Activated naive CD4-positive, alpha-beta T cell treated with anti-CD3 and anti-CD28 coated beads, Interleukin-2, amount 50 U/mL, for 24 hours (primary cell): ENCODE data around the gene SPPL3.

Experiments
- H3K27ac Mint-ChIP-seq: one replicate; pipeline ENCODE4 v1.8.0; 2021; ENCODE audit warnings: mild to moderate bottlenecking, mixed read lengths
- H3K27me3 Mint-ChIP-seq: one replicate; pipeline ENCODE4 v1.8.0; 2021; ENCODE audit warnings: mixed read lengths
- H3K36me3 Mint-ChIP-seq: one replicate; pipeline ENCODE4 v1.8.0; 2021; ENCODE audit warnings: mixed read lengths
- H3K4me1 Mint-ChIP-seq: one replicate; pipeline ENCODE4 v1.8.0; 2021; ENCODE audit warnings: mixed read lengths
- H3K4me3 Mint-ChIP-seq: one replicate; pipeline ENCODE4 v1.8.0; 2021; ENCODE audit warnings: mild to moderate bottlenecking, mixed read lengths
- H3K9me3 Mint-ChIP-seq: one replicate; pipeline ENCODE4 v1.8.0; 2021; ENCODE audit warnings: mixed read lengths

The SPPL3 gene

GRCh38 chr12:120830052-120830940 lies 73.9 kb downstream of the SPPL3 start:
- H3K27ac Mint-ChIP-seq = peak overlapping the region; percentile 37
- H3K36me3 Mint-ChIP-seq = peaks cover 2% of the 10 kb centered on the region
- H3K9me3 Mint-ChIP-seq = no peaks in the 10 kb centered on the region
- H3K27me3 Mint-ChIP-seq = no peaks in the 10 kb centered on the region
- H3K4me3 Mint-ChIP-seq = no peak overlapping the region
- peaks cover 75% of the 10 kb centered on the region for H3K4me1 Mint-ChIP-seq

DNA sequence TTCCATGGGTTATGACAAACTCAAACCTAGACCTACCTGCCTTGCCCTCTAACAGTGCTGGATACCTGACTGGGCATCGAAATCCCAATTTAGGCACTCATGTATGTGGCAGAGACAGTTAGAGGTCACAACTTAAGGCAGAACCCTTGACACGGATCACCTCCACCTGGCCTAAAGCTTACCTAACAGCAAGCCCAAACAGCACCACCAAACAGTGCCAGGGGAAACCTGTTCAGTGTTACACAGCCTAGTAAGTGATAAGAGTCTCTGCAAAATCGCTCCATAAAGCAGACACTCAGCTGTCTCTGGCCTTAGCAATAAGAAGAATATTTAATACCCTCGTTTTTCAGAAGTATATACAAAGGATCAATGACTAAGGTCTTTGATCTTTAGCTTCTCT lies 77.8 kb downstream of the SPPL3 start:
- H3K36me3 Mint-ChIP-seq = peaks cover 2% of the 10 kb centered on the region
- H3K27me3 Mint-ChIP-seq = no peaks in the 10 kb centered on the region
- no peak overlapping the region for H3K27ac Mint-ChIP-seq
- H3K4me3 Mint-ChIP-seq = no peak overlapping the region
- H3K9me3 Mint-ChIP-seq = no peaks in the 10 kb centered on the region
- peaks cover 74% of the 10 kb centered on the region for H3K4me1 Mint-ChIP-seq

- Mint-ChIP-seq H3K4me3 (no peak overlapping the region), H3K27ac (no peak overlapping the region), H3K9me3 (no peaks in the 10 kb centered on the region), H3K27me3 (no peaks in the 10 kb centered on the region), H3K4me1 (peaks cover 71% of the 10 kb centered on the region), H3K36me3 (no peaks in the 10 kb centered on the region)
Measured at GRCh38 chr12:120825337-120825736, 78.8 kb downstream of the SPPL3 start.

DNA sequence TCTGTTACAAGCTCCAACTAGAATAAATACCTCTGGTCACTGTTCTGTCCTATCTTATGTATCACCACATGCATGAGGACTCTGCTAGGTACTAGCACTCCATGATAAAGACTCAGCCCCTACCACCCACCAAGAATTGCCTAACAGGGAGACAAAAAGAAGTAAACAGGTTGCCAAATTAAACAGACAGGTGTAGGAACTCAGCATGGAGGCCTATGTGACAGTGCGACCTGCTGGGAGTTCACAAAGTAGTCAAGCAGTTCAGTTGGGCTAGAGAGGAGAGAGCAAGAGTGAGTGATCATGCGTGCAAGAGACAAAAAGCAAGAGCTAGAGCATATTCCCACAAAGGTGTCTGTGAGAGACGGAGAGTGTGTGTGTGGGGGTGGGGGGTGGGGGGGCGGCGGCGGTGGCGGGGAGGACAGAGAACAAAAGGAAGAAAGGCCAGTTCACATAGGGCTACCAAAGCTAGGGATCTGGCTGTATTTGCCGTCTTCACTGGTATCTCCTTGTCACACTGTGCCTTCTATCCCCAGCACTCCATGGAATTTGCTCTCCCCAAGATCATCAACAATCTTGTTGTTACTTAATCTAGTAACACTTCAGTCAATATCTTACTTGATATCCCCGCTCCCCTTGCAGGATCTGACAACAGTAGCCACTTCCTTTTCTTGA lies 81.2 kb downstream of the SPPL3 start:
- peaks cover 69% of the 10 kb centered on the region for H3K4me1 Mint-ChIP-seq
- no peak overlapping the region for H3K4me3 Mint-ChIP-seq
- peak overlapping the region; percentile 14 for H3K27ac Mint-ChIP-seq
- H3K27me3 Mint-ChIP-seq = no peaks in the 10 kb centered on the region
- H3K9me3 Mint-ChIP-seq = no peaks in the 10 kb centered on the region
- no peaks in the 10 kb centered on the region for H3K36me3 Mint-ChIP-seq

GRCh38 chr12:120821878-120822277 lies 82.3 kb downstream of the SPPL3 start:
- Mint-ChIP-seq H3K27ac (peak overlapping the region; percentile 25), H3K36me3 (peaks cover 3% of the 10 kb centered on the region), H3K27me3 (no peaks in the 10 kb centered on the region), H3K4me1 (peaks cover 69% of the 10 kb centered on the region), H3K9me3 (no peaks in the 10 kb centered on the region), H3K4me3 (no peak overlapping the region)

GRCh38 chr12:120820884-120821510 lies 83.2 kb downstream of the SPPL3 start:
- Mint-ChIP-seq H3K4me1 (peaks cover 63% of the 10 kb centered on the region), H3K27me3 (no peaks in the 10 kb centered on the region), H3K9me3 (no peaks in the 10 kb centered on the region), H3K36me3 (peaks cover 3% of the 10 kb centered on the region), H3K4me3 (peak overlapping the region; percentile 40), H3K27ac (peak overlapping the region; percentile 85)

- H3K36me3 Mint-ChIP-seq = peaks cover 3% of the 10 kb centered on the region
- peaks cover 71% of the 10 kb centered on the region for H3K4me1 Mint-ChIP-seq
- H3K9me3 Mint-ChIP-seq = no peaks in the 10 kb centered on the region
- no peaks in the 10 kb centered on the region for H3K27me3 Mint-ChIP-seq
- H3K27ac Mint-ChIP-seq = no peak overlapping the region
- H3K4me3 Mint-ChIP-seq = no peak overlapping the region
Measured at GRCh38 chr12:120818416-120818815, 85.7 kb downstream of the SPPL3 start.

- Mint-ChIP-seq H3K4me3 (no peak overlapping the region), H3K36me3 (peaks cover 5% of the 10 kb centered on the region), H3K27ac (peak overlapping the region; percentile 13), H3K9me3 (no peaks in the 10 kb centered on the region), H3K27me3 (no peaks in the 10 kb centered on the region), H3K4me1 (peaks cover 67% of the 10 kb centered on the region)
Measured at GRCh38 chr12:120817559-120818330, 86.4 kb downstream of the SPPL3 start.

- Mint-ChIP-seq H3K9me3 (no peaks in the 10 kb centered on the region), H3K4me3 (no peak overlapping the region), H3K4me1 (peaks cover 64% of the 10 kb centered on the region), H3K27ac (no peak overlapping the region), H3K36me3 (peaks cover 8% of the 10 kb centered on the region), H3K27me3 (no peaks in the 10 kb centered on the region)
Measured at GRCh38 chr12:120816363-120816762, 87.8 kb downstream of the SPPL3 start.

GRCh38 chr12:120814903-120815429 lies 89.2 kb downstream of the SPPL3 start:
- peaks cover 61% of the 10 kb centered on the region for H3K4me1 Mint-ChIP-seq
- peaks cover 11% of the 10 kb centered on the region for H3K36me3 Mint-ChIP-seq
- no peak overlapping the region for H3K4me3 Mint-ChIP-seq
- no peaks in the 10 kb centered on the region for H3K9me3 Mint-ChIP-seq
- no peaks in the 10 kb centered on the region for H3K27me3 Mint-ChIP-seq
- no peak overlapping the region for H3K27ac Mint-ChIP-seq

DNA sequence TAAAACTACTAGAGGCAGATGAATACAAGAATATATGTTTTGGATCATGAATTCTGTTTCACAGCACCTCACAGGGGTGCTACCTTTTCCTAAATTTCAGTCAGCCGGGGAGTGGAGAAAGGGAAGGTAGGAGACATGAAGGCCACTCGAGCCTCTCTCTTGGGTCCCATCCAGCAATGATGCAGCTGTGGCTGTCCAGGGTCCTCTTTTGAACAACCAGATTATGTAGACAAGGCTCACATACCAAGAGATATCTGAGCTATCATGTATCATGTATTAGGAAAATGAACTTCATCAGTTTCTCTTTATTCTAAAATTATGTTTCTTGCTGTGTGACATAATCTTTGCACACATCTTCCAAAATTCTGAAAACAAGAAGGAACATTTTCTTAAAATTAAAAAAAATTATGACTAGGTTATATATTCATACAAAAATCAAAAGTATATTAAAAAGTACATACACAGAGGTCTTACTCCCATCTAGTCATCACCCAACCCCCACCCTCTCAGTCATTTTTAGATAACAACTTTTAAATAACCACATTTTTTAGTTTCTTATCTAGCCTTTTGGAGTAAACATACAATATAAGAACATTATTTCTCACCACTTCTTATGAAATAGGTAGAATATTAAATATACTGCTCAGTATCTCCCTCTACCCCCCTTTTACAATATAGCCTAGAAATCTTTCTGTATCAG lies 89.8 kb downstream of the SPPL3 start:
- Mint-ChIP-seq H3K27ac (peak overlapping the region; percentile 17), H3K36me3 (peaks cover 11% of the 10 kb centered on the region), H3K9me3 (no peaks in the 10 kb centered on the region), H3K27me3 (no peaks in the 10 kb centered on the region), H3K4me1 (peaks cover 62% of the 10 kb centered on the region), H3K4me3 (no peak overlapping the region)

DNA sequence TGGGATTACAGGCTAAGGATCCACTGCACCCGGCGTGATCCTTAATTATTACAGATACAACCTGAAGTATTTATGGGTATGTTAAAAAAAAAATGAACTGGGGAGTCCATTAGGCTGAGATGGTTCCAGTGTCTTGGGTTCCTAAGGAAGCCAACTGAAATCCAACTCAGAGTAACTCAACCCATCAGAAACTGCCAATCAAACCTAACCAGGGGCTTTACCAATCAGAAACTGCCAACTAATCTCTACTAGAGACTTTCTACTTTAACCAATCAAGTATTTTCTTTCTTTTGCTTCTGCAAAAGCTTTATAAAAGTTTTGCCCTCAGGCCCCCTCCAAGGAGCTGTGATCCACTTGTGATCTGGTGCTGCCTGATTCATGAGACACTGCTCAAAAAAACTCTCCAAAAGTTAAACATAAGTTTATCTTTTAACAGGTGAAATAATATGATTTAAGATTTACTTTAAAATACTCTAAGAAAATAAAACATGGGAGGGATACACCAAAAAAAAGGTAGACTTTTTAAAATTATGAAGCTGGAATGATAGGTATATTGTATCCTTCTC lies 90.5 kb downstream of the SPPL3 start:
- Mint-ChIP-seq H3K4me1 (peaks cover 57% of the 10 kb centered on the region), H3K27me3 (no peaks in the 10 kb centered on the region), H3K4me3 (no peak overlapping the region), H3K27ac (no peak overlapping the region), H3K9me3 (no peaks in the 10 kb centered on the region), H3K36me3 (peaks cover 15% of the 10 kb centered on the region)

- Mint-ChIP-seq H3K4me3 (no peak overlapping the region), H3K9me3 (no peaks in the 10 kb centered on the region), H3K27me3 (no peaks in the 10 kb centered on the region), H3K27ac (no peak overlapping the region), H3K36me3 (peaks cover 15% of the 10 kb centered on the region), H3K4me1 (peaks cover 36% of the 10 kb centered on the region)
Measured at GRCh38 chr12:120810021-120810420, 94.1 kb downstream of the SPPL3 start.

GRCh38 chr12:120804428-120804827 lies 99.7 kb downstream of the SPPL3 start:
- Mint-ChIP-seq H3K27ac (peak overlapping the region; percentile 46), H3K36me3 (peaks cover 11% of the 10 kb centered on the region), H3K9me3 (no peaks in the 10 kb centered on the region), H3K27me3 (no peaks in the 10 kb centered on the region), H3K4me1 (peaks cover 49% of the 10 kb centered on the region), H3K4me3 (no peak overlapping the region)
